PFSK-1 (cell line): ENCODE measurements around the gene RHBDD1.

Experiments
- POLR2AphosphoS5 ChIP-seq: IDR thresholded peaks from 2 replicates; pipeline ENCODE4 v1.6.1; 2012; ENCODE audit warnings: low read depth, mild to moderate bottlenecking, control low read depth, low read length, moderate library complexity
- TAF1 ChIP-seq: IDR thresholded peaks from 2 replicates; pipeline ENCODE4 v1.6.1; 2012; ENCODE audit warnings: low read length, control low read depth, borderline replicate concordance; ENCODE audit not compliant: insufficient read depth

DNA sequence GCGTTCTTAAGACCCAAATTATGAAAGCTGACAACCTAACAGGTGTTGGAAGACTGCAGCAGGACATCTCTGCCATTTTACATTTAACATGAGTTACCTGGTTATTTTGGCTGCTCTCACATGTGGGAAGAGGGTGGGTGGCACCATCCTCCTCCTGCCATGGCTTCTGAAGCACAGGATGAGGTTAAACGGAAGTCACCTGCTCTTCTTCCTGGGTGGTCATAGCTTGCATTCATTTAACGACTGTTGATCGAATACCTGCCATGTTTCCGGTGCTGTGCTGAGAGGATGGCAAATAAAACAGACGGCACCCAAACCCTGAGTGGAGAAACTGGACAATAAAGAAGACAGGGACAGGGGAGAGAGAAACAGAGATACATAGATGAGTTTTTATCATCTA, 118.0 kb downstream of the RHBDD1 start:
- TF ChIP-seq POLR2AphosphoS5: no peak
- no peak for TF ChIP-seq TAF1
